ENCODE results near the gene TRAFD1.
A peak's percentile ranks its signal among the peaks of the same experiment; 100 is the strongest.

Gene TRAFD1

DNA sequence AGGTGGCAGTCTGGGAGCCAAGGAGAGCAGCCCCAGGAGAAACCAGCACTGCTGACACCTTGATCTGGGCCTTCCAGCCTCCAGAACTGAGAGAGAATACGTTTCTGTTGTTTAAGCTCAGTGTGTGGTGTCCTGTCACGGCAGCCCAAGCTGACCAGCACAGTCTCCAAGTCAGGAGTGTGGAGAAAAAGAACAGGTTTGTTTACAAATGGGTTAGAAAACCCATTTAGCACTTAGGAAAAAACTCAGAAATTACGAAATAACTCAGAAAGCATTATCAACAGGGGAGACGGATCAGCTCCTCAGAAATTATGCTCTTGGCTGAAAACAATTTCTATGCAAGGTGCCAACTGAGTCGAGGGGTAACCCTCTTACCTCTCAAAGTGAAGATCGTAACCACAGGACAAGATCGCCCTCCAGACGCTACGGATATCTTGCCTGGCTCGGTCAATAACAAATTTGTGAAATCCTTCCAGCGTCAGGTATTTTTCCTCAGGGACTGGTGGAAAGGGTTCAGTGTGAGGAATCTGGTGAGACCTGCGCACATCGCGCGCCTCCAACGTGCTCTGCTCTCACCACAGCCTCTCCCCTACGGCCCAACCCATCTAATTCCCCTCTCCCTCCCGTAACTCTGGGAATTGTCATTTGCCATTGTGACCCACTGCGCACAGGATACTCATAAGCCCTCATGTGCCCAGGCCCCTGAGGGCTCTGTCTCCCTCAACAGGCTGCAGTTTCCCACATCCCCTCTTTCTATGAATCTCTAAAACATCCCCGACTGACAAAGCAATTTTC, 50.2 kb downstream of the TRAFD1 start:
- TF ChIP-seq, protein P1, sequence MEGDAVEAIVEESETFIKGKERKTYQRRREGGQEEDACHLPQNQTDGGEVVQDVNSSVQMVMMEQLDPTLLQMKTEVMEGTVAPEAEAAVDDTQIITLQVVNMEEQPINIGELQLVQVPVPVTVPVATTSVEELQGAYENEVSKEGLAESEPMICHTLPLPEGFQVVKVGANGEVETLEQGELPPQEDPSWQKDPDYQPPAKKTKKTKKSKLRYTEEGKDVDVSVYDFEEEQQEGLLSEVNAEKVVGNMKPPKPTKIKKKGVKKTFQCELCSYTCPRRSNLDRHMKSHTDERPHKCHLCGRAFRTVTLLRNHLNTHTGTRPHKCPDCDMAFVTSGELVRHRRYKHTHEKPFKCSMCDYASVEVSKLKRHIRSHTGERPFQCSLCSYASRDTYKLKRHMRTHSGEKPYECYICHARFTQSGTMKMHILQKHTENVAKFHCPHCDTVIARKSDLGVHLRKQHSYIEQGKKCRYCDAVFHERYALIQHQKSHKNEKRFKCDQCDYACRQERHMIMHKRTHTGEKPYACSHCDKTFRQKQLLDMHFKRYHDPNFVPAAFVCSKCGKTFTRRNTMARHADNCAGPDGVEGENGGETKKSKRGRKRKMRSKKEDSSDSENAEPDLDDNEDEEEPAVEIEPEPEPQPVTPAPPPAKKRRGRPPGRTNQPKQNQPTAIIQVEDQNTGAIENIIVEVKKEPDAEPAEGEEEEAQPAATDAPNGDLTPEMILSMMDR (IDR thresholded peaks at IDR 0.05; ENCODE audit: low read depth, low read length, missing control alignments) = no peak
- DNase-seq = no peak
- Histone ChIP-seq H3K27ac (no peak overlapping the region), H3K4me3 (ENCODE audit: low read depth, low read length) (no peak overlapping the region), H3K27me3 (replicated peaks) (no peaks in the 10 kb centered on the region), H3K36me3 (replicated peaks) (peaks cover 30% of the 10 kb centered on the region)
- in situ Hi-C loops (cut with HindIII; ENCODE audit: low pct_ligation_motif_present, low sequenced_read_pairs) = no loop called here

DNA sequence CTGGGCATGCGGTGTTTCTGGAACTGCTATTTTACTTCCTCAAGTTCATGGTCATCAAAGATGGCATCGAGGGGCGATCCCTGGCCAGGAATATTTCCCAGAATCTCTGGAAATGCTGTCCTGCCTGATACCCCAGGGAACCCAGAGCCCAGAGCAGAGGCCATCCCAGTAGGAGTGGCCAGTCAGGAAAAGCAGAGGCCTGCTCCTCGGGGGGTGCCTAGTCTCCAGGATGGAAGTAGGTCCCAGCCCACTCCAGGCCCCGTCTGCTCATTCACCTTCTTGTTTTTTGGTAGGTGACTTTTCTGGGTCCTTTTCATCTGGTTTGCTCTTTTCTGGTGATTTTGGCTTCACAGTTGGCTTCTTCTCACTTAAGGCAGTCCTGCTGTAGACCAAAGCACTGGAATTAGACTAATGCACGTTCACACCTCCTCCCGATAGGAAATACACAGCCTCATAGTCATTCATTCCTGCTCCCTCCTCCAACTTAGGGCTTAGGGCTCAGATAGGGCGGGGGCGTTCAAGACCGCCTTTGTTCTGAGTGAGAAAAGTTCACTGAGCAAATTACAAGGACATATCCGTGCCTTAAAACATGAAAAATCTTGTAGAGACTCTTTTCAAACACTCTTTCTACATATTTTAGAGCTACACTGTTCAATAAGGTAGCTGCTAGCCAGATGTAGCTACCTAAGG, 51.1 kb downstream of the TRAFD1 start:
- DNase-seq = no peak
- Histone ChIP-seq H3K4me3 (ENCODE audit: low read depth, low read length) (no peak overlapping the region), H3K27ac (no peak overlapping the region), H3K36me3 (replicated peaks) (peaks cover 24% of the 10 kb centered on the region), H3K27me3 (replicated peaks) (no peaks in the 10 kb centered on the region)
- TF ChIP-seq, protein P1 (IDR thresholded peaks at IDR 0.05; ENCODE audit: low read depth, low read length, missing control alignments) = no peak
- in situ Hi-C loops (cut with HindIII; ENCODE audit: low pct_ligation_motif_present, low sequenced_read_pairs) = no loop called here

- Histone ChIP-seq H3K4me3 (ENCODE audit: low read depth, low read length) (no peak overlapping the region), H3K27ac (no peak overlapping the region), H3K27me3 (replicated peaks) (no peaks in the 10 kb centered on the region), H3K36me3 (replicated peaks) (peaks cover 20% of the 10 kb centered on the region)
- TF ChIP-seq, protein P1 (IDR thresholded peaks at IDR 0.05; ENCODE audit: low read depth, low read length, missing control alignments) = no peak
- in situ Hi-C loops (cut with HindIII; ENCODE audit: low pct_ligation_motif_present, low sequenced_read_pairs) = no loop called here
- no peak for DNase-seq
Measured at GRCh38 chr12:112178796-112179195, 53.4 kb downstream of the TRAFD1 start.

DNA sequence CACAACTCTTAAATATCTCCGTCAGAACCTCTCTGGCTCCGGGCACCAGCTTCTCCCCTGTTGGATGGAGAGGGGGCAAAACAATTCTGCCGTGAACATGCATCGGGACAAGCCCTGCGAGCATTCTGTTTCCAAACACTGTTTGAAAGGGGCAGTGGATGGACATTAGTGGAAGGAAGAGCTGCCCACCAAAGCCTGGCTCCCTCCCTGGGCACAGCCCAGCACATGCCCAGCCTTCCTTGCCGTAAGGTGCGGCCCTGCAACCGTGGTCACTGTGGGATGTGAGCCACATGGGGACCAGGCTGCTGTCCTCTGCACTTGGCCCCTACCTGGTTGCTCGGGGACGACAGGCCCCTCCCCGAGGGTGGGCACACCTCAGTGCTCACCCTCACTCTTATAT, 54.0 kb downstream of the TRAFD1 start:
- TF ChIP-seq, protein P1 (IDR thresholded peaks at IDR 0.05; ENCODE audit: low read depth, low read length, missing control alignments) = no peak
- H3K36me3 ChIP-seq (replicated peaks) = peaks cover 23% of the 10 kb centered on the region
- no peaks in the 10 kb centered on the region for H3K27me3 ChIP-seq (replicated peaks)
- in situ Hi-C loops (cut with HindIII; ENCODE audit: low pct_ligation_motif_present, low sequenced_read_pairs) = no loop called here
- H3K27ac ChIP-seq = no peak overlapping the region
- H3K4me3 ChIP-seq (ENCODE audit: low read depth, low read length) = no peak overlapping the region
- DNase-seq = no peak

DNA sequence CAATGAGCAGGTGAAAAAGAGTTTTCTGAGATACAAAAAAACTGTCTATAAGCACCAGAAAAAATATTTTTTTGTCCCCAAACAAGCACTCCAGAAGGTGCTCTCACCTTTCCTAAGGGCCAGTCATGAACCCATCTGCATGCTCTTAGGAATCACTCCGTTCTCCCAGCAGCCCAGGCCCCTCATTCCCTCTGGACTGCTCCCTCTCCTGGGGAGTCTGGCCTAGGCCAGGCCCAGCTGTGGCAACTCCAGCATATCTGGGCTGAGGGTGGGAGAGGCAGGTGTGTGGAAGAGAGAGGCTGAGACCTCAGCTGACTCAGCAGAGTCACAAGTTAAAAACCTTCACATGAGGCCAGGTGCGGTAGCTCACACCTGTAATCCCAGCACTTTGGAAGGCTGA, 54.6 kb downstream of the TRAFD1 start:
- DNase-seq = no peak
- H3K4me3 ChIP-seq (ENCODE audit: low read depth, low read length) = no peak overlapping the region
- H3K36me3 ChIP-seq (replicated peaks) = peaks cover 29% of the 10 kb centered on the region
- no peak overlapping the region for H3K27ac ChIP-seq
- TF ChIP-seq, protein P1 (IDR thresholded peaks at IDR 0.05; ENCODE audit: low read depth, low read length, missing control alignments) = peak; percentile 19
- no peaks in the 10 kb centered on the region for H3K27me3 ChIP-seq (replicated peaks)
- in situ Hi-C loops (cut with HindIII; ENCODE audit: low pct_ligation_motif_present, low sequenced_read_pairs) = no loop called here

All from brain microvascular endothelial cell (primary cell).